Nephron progenitor cell (in vitro differentiated cells): Measurements from ENCODE around the gene BEAN1.

Experiments
- DNase-seq: peaks from one replicate; pipeline ENCODE4 v3.0.0; 2021
- H3K27ac Mint-ChIP-seq: 2 replicates; pipeline ENCODE4 v1.8.0; 2021; ENCODE audit warnings: mild to moderate bottlenecking, moderate library complexity, mixed read lengths
- H3K27me3 Mint-ChIP-seq: 2 replicates; pipeline ENCODE4 v1.8.0; 2021; ENCODE audit warnings: mild to moderate bottlenecking, low read depth, mixed read lengths; ENCODE audit not compliant: poor library complexity
- H3K36me3 Mint-ChIP-seq: 2 replicates; pipeline ENCODE4 v1.8.0; 2021; ENCODE audit warnings: low read depth, mixed read lengths
- H3K4me1 Mint-ChIP-seq: 2 replicates; pipeline ENCODE4 v1.8.0; 2021; ENCODE audit warnings: mixed read lengths
- H3K4me3 Mint-ChIP-seq: 2 replicates; pipeline ENCODE4 v1.8.0; 2021; ENCODE audit warnings: mild to moderate bottlenecking, moderate library complexity, mixed read lengths
- H3K9me3 Mint-ChIP-seq: 2 replicates; pipeline ENCODE4 v1.8.0; 2021; ENCODE audit warnings: mild to moderate bottlenecking, moderate library complexity, mixed read lengths
- TF ChIP-seq, protein P1 (sequence below): fragments of 200-600 bp; sonication (generic); IDR thresholded peaks from 2 replicates; pipeline ENCODE4 v1.5.0; 2021; ENCODE audit warnings: antibody characterized with exemption

BEAN1 gene

DNA sequence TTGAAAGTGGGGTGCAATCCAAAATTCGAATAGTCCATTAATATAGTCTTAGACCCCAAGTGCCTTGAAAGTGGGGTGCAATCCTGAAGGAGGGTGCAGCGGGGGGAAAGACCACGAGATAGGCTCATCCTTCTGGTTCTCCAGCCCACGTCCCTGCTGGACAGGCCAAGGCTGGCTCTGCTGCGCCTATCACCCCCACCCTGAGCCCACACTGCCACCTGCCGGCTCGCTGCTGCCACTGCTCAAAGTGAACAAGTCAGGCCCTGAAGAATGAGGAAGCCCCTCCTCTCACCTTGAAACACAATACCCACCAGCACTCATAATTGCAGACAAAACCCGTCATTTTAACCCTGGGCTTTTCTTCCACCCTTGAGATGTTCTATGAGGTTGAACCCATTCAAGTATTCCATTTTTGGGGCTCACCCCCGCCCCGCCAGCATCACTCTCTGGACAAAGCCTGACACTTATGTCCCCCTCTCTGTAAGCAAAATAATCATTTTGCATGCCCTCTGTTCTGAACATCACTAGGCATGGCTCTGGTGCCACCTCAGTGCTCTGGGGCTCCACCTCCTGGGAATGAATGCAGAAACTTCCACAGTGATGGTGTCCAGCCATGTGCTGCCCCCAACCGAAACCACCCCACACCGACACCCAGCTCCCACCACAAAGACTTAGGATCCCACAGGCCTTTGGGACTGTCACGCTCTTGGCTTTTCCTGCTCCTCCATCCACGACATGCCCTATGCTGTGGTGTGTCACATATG, 56.8 kb downstream of the BEAN1 start:
- no peak overlapping the region for H3K4me3 Mint-ChIP-seq
- DNase-seq, result peak; percentile 90
- H3K27ac Mint-ChIP-seq, result no peak overlapping the region
- TF ChIP-seq, protein P1, sequence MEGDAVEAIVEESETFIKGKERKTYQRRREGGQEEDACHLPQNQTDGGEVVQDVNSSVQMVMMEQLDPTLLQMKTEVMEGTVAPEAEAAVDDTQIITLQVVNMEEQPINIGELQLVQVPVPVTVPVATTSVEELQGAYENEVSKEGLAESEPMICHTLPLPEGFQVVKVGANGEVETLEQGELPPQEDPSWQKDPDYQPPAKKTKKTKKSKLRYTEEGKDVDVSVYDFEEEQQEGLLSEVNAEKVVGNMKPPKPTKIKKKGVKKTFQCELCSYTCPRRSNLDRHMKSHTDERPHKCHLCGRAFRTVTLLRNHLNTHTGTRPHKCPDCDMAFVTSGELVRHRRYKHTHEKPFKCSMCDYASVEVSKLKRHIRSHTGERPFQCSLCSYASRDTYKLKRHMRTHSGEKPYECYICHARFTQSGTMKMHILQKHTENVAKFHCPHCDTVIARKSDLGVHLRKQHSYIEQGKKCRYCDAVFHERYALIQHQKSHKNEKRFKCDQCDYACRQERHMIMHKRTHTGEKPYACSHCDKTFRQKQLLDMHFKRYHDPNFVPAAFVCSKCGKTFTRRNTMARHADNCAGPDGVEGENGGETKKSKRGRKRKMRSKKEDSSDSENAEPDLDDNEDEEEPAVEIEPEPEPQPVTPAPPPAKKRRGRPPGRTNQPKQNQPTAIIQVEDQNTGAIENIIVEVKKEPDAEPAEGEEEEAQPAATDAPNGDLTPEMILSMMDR, result peak; percentile 93
- H3K36me3 Mint-ChIP-seq, result peaks cover 8% of the 10 kb centered on the region
- H3K27me3 Mint-ChIP-seq, result peaks cover 11% of the 10 kb centered on the region
- peaks cover 17% of the 10 kb centered on the region for H3K4me1 Mint-ChIP-seq
- peaks cover 5% of the 10 kb centered on the region for H3K9me3 Mint-ChIP-seq

DNA sequence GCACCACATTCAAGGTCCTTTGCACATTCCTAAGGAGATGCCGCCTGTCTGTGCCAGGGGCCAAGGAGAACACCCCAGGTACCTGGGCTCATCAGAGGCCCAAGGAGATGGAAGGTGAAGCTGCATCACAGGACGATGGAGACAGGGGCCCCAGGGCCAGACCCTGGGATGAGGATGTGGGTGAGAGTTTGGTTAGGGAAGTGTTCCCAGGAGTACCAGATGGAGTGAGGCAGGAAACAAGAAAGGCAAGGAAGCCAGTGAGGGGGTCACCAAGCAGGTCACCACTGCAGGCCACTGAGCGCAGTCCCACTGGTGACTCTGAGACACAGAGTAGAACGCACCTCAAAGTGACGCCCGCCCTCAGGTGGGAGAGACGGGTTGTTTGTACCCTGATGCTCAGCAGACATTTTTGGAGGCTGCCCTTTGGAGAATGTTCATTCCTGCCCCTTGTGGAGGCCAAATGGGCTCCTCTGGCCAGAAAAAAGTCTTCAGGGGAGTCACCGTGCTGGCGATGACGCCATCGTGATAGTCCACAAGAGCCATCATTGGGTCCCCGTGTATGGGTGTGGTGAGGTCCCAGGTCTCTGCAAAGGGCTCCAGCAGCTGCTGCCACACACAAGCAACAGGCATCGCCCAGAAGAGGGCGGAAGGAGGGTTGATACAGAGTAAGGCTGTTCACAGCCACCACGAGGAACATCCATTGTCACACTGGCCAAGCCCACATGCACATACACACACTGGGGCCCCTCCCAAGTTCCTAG, 57.5 kb downstream of the BEAN1 start:
- Mint-ChIP-seq H3K27me3 (peaks cover 12% of the 10 kb centered on the region), H3K27ac (no peak overlapping the region), H3K9me3 (peaks cover 9% of the 10 kb centered on the region), H3K36me3 (peaks cover 8% of the 10 kb centered on the region), H3K4me3 (no peak overlapping the region), H3K4me1 (peaks cover 17% of the 10 kb centered on the region)
- TF ChIP-seq, protein P1, result no peak
- no peak for DNase-seq

DNA sequence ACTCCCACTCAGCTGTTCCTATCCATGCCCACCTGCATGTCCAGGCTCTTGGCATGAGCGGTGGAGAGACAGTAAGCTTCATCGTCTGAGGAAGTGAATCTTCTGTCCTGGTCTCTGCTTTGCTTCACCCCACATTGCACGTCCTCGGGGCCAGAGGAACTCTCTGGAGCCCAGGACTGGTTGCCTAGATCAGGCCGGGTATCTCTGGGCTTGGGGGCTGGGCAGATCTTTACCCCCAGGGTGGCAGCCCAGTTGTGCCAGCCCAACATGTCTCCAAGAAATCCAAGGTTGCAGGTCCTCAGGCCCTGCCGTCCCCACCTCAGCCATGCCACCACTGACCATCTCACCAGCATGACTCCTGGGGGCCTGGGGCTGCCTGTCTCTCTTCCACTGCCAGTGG, 58.3 kb downstream of the BEAN1 start:
- Mint-ChIP-seq H3K4me3 (no peak overlapping the region), H3K27ac (peak overlapping the region; percentile 59)

DNA sequence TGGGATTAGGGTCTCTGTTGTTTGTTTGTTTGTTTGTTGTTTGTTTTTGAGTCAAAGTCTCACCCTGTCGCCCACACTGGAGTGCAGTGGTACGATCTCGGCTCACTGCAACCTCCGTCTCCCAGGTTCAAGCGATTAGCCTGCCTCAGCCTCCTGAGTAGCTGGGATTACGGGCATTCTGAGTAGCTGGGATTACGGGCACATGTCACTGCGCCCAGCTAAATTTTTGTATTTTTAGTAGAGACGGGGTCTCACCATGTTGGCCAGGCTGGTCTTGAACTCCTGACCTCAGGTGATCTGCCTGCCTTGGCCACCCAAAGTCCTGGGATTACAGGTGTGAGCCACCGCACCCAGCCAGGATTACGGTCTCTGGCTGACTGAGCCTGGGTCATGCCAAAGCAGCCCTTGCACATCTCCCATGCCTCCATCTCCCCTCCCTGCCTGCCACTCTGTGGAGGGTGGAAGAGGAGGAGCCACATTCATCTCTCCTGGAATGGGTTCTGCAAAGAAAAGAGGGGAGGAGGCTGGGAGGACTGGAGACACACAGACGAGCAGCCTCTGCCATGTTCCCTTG, 59.2 kb downstream of the BEAN1 start:
- no peak overlapping the region for H3K27ac Mint-ChIP-seq
- peaks cover 17% of the 10 kb centered on the region for H3K4me1 Mint-ChIP-seq
- H3K27me3 Mint-ChIP-seq, result peaks cover 15% of the 10 kb centered on the region
- TF ChIP-seq, protein P1, result no peak
- no peak for DNase-seq
- peaks cover 9% of the 10 kb centered on the region for H3K9me3 Mint-ChIP-seq
- peaks cover 8% of the 10 kb centered on the region for H3K36me3 Mint-ChIP-seq
- H3K4me3 Mint-ChIP-seq, result no peak overlapping the region

More for the DNA sequence above, 58.3 kb downstream of the BEAN1 start:
- peaks cover 9% of the 10 kb centered on the region for H3K9me3 Mint-ChIP-seq
- DNase-seq, result no peak
- H3K36me3 Mint-ChIP-seq, result peaks cover 8% of the 10 kb centered on the region
- H3K4me1 Mint-ChIP-seq, result peaks cover 17% of the 10 kb centered on the region
- TF ChIP-seq, protein P1, result no peak
- peaks cover 15% of the 10 kb centered on the region for H3K27me3 Mint-ChIP-seq

DNA sequence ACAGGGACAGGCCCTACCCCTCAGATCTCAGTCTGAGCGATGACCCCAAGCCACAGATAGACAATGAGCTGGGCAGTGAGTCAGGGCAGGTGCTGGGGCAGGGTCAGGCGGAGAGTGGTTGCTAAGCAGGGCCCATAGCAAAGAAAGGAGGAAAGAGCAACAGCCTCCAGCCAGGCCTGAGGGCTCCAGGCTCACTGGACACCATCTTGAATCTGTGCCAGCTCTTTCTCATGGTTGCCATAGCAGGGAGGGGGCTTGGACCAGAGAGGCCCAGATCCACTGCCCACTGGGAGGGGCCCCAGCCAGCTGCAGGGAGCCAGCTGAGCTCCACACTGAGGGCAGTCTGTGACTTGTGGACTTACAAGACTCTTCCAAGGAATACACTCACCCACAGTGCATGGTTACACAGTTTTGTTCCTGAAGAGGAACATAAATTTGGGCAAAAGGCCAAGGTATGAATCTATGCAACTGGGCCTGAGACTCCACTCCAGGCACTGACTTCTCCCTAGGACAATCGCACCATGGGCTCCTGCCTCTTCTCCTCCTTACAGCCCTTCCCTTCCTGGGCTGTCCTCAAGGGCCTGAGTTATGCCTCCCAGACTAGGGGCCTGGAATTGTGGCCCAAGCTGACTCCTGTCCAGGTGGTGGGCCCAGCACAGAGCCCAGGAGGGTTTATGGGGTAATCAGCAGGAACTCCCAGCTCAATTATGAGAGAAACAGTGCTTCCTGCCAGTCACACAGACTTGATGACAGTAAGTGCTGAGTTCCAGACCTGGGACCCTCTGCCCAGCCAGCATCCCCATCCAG, 59.9 kb downstream of the BEAN1 start:
- no peak for DNase-seq
- H3K4me1 Mint-ChIP-seq, result peaks cover 17% of the 10 kb centered on the region
- H3K27me3 Mint-ChIP-seq, result peaks cover 15% of the 10 kb centered on the region
- H3K4me3 Mint-ChIP-seq, result no peak overlapping the region
- H3K36me3 Mint-ChIP-seq, result peaks cover 8% of the 10 kb centered on the region
- no peak overlapping the region for H3K27ac Mint-ChIP-seq
- TF ChIP-seq, protein P1, result no peak
- H3K9me3 Mint-ChIP-seq, result peaks cover 9% of the 10 kb centered on the region
